Trophoblast cell (in vitro differentiated cells and primary cell): Measurements from ENCODE around the gene PSME3IP1.
A peak's percentile ranks its signal among the peaks of the same experiment; 100 is the strongest.

Experiments
- DNase-seq, 2 donors: peaks; one replicate each; pipeline ENCODE4 v3.0.0-alpha.2; 2016
- H2AFZ ChIP-seq: 2 replicates; pipeline ENCODE4 v1.6.1; 2013; ENCODE audit warnings: low read length, moderate library complexity, mild to moderate bottlenecking; ENCODE audit not compliant: insufficient read depth, poor library complexity
- H2AK5ac ChIP-seq: 2 replicates; pipeline ENCODE4 v1.6.1; 2013; ENCODE audit warnings: mild to moderate bottlenecking, low read length
- H2BK120ac ChIP-seq: 2 replicates; pipeline ENCODE4 v1.6.1; 2013; ENCODE audit warnings: low read length, mild to moderate bottlenecking, moderate library complexity; ENCODE audit not compliant: insufficient read depth, poor library complexity
- H2BK12ac ChIP-seq: 2 replicates; pipeline ENCODE4 v1.6.1; 2013; ENCODE audit warnings: mild to moderate bottlenecking, low read length, moderate library complexity
- H2BK5ac ChIP-seq: 2 replicates; pipeline ENCODE4 v1.6.1; 2013; ENCODE audit warnings: low read length, low read depth, moderate library complexity, mild to moderate bottlenecking; ENCODE audit not compliant: poor library complexity
- H3K14ac ChIP-seq: 2 replicates; pipeline ENCODE4 v1.6.1; 2013; ENCODE audit warnings: mild to moderate bottlenecking, low read length
- H3K18ac ChIP-seq: 2 replicates; pipeline ENCODE4 v1.6.1; 2013; ENCODE audit warnings: mild to moderate bottlenecking, low read length
- H3K23ac ChIP-seq: 2 replicates; pipeline ENCODE4 v1.6.1; 2013; ENCODE audit warnings: low read length
- H3K27ac ChIP-seq: 2 replicates; pipeline ENCODE4 v1.5.1; 2013; ENCODE audit warnings: low read depth, mild to moderate bottlenecking, inconsistent platforms, low read length, moderate library complexity
- H3K27me3 ChIP-seq: 2 replicates; pipeline ENCODE4 v1.6.1; 2013; ENCODE audit warnings: inconsistent platforms, mild to moderate bottlenecking, low read length, moderate library complexity; ENCODE audit not compliant: insufficient read depth
- H3K36me3 ChIP-seq, 2 experiments: 1 replicate in 1 of 2; 2 replicates in 1 of 2; pipeline ENCODE4 v1.6.1; 2013; ENCODE audit warnings: low read length in 2 of 2, mild to moderate bottlenecking in 2 of 2, moderate library complexity in 1 of 2; ENCODE audit not compliant: insufficient read depth in 2 of 2, control insufficient read depth in 1 of 2
- H3K4ac ChIP-seq: 2 replicates; pipeline ENCODE4 v1.6.1; 2013; ENCODE audit warnings: low read depth, mild to moderate bottlenecking, low read length, moderate library complexity
- H3K4me1 ChIP-seq, 2 experiments: 1 replicate in 1 of 2; 2 replicates in 1 of 2; pipeline ENCODE4 v1.6.1; 2013; ENCODE audit warnings: low read length in 2 of 2, mild to moderate bottlenecking in 2 of 2, moderate library complexity in 1 of 2; ENCODE audit not compliant: insufficient read depth in 2 of 2, control insufficient read depth in 1 of 2
- H3K4me2 ChIP-seq: 2 replicates; pipeline ENCODE4 v1.6.1; 2013; ENCODE audit warnings: inconsistent platforms, mild to moderate bottlenecking, low read length, moderate library complexity
- H3K4me3 ChIP-seq: 2 replicates; pipeline ENCODE4 v1.5.1; 2013; ENCODE audit warnings: mild to moderate bottlenecking, low read depth, low read length, inconsistent platforms
- H3K79me1 ChIP-seq: one replicate; pipeline ENCODE4 v1.6.1; 2013; ENCODE audit warnings: low read length
- H3K79me2 ChIP-seq: 2 replicates; pipeline ENCODE4 v1.6.1; 2013; ENCODE audit warnings: low read length, mild to moderate bottlenecking; ENCODE audit not compliant: control insufficient read depth, insufficient read depth, poor library complexity
- H3K9ac ChIP-seq: 2 replicates; pipeline ENCODE4 v1.6.1; 2013; ENCODE audit warnings: mild to moderate bottlenecking, low read length
- H3K9me3 ChIP-seq: 2 replicates; pipeline ENCODE4 v1.6.1; 2013; ENCODE audit warnings: low read depth, mild to moderate bottlenecking, control low read depth, inconsistent platforms, low read length; ENCODE audit not compliant: insufficient read depth
- H4K12ac ChIP-seq: 2 replicates; pipeline ENCODE4 v1.6.1; 2013; ENCODE audit warnings: low read depth, mild to moderate bottlenecking, low read length, moderate library complexity
- H4K8ac ChIP-seq: 2 replicates; pipeline ENCODE4 v1.6.1; 2013; ENCODE audit warnings: low read depth, mild to moderate bottlenecking, low read length, moderate library complexity
- H4K91ac ChIP-seq: one replicate; pipeline ENCODE4 v1.6.1; 2013; ENCODE audit warnings: low read depth, mild to moderate bottlenecking, low read length, moderate library complexity
- WGBS: extraction: QIAGEN DNeasy Blood & Tissue Kit; methylation state at CpG from one replicate; pipeline ENCODE4 v1.1.7; 2013; ENCODE audit warnings: missing lambda C conversion rate; ENCODE audit not compliant: insufficient read length, insufficient coverage; ENCODE audit errors: extremely low coverage; 5-methylcytosine and 5-hydroxymethylcytosine counted together

The PSME3IP1 gene

GRCh38 chr16:57196286-57196685, 10.4 kb upstream of the PSME3IP1 start:
- H3K4me1 ChIP-seq, result peaks cover 3 to 10% of the 10 kb centered on the region in 2 experiments
- no peak overlapping the region for H2BK12ac ChIP-seq
- peaks cover 1% of the 10 kb centered on the region for H3K79me2 ChIP-seq
- H3K9ac ChIP-seq, result no peak overlapping the region
- H3K4me3 ChIP-seq, result no peak overlapping the region
- no peaks in the 10 kb centered on the region for H3K36me3 ChIP-seq
- H2BK120ac ChIP-seq, result no peak overlapping the region
- peak overlapping the region; percentile 37 for H3K14ac ChIP-seq
- H2AK5ac ChIP-seq, result no peak overlapping the region
- no CpG with 5 or more reads among the region's 4 CpGs for WGBS
- H3K23ac ChIP-seq, result no peak overlapping the region
- H2BK5ac ChIP-seq, result peak overlapping the region; percentile 56
- H3K4me2 ChIP-seq, result no peak overlapping the region
- no peak for DNase-seq
- no peak overlapping the region for H4K12ac ChIP-seq
- H3K27me3 ChIP-seq, result no peaks in the 10 kb centered on the region
- H3K9me3 ChIP-seq, result no peaks in the 10 kb centered on the region
- no peak overlapping the region for H3K27ac ChIP-seq
- H2AFZ ChIP-seq, result no peak overlapping the region
- peak overlapping the region; percentile 38 for H4K8ac ChIP-seq
- no peak overlapping the region for H4K91ac ChIP-seq
- peaks cover 6% of the 10 kb centered on the region for H3K79me1 ChIP-seq
- H3K18ac ChIP-seq, result peak overlapping the region; percentile 65
- H3K4ac ChIP-seq, result peak overlapping the region; percentile 86

GRCh38 chr16:57194512-57194911, 8.7 kb upstream of the PSME3IP1 start:
- no peak overlapping the region for H3K4ac ChIP-seq
- no peak overlapping the region for H3K4me3 ChIP-seq
- peaks cover 5 to 10% of the 10 kb centered on the region in 2 experiments for H3K4me1 ChIP-seq
- no peak overlapping the region for H3K23ac ChIP-seq
- H3K79me1 ChIP-seq, result peaks cover 6% of the 10 kb centered on the region
- H3K4me2 ChIP-seq, result no peak overlapping the region
- H4K8ac ChIP-seq, result no peak overlapping the region
- no peak overlapping the region for H2BK12ac ChIP-seq
- H4K91ac ChIP-seq, result no peak overlapping the region
- H4K12ac ChIP-seq, result no peak overlapping the region
- H3K9ac ChIP-seq, result no peak overlapping the region
- no peak overlapping the region for H2AK5ac ChIP-seq
- H3K36me3 ChIP-seq, result peaks cover 2 to 4% of the 10 kb centered on the region in 2 experiments
- no peak overlapping the region for H3K27ac ChIP-seq
- H3K9me3 ChIP-seq, result no peaks in the 10 kb centered on the region
- no peak overlapping the region for H3K14ac ChIP-seq
- H3K79me2 ChIP-seq, result peaks cover 5% of the 10 kb centered on the region
- H3K27me3 ChIP-seq, result no peaks in the 10 kb centered on the region
- DNase-seq, result peak; percentile 50 to 88
- H2BK5ac ChIP-seq, result no peak overlapping the region
- no peak overlapping the region for H2AFZ ChIP-seq
- no peak overlapping the region for H3K18ac ChIP-seq
- no peak overlapping the region for H2BK120ac ChIP-seq

DNA sequence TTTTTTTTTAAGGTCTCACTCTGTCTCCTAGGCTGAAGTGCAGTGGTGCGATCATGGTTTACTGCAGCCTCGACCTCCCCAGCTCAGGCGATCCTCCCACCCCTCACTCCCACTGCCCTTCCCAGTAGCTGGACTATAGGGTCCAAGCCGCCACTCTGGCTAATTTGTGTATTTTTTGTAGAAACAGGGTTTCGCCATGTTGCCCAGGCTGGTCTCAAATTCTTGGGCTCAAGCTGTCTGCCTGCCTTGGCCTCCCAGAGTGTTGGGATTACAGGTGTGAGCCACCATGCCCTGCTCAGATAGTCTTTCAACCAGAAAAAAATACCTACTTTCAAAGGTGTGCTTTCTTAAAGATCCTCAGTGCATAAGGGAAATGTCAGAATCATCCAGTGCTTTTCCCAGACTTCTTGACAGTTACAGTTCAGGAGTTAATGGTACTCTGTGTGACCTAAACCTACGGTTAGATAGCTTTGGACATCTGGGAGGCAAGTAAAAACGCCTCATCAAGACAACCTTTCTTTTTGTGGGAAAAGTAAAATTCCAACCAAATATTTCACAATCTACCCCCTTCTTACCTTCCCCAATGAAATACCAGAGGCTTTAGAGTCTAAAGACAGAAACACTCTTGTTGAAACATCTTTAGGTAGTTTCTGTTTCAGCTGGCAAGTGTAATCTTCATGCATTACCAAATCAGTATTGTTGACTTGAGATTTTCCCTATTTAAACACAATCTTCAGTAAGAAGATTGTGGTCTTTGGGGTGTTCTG, 7.1 kb upstream of the PSME3IP1 start:
- no peak overlapping the region for H2AK5ac ChIP-seq
- H3K4me1 ChIP-seq, result peaks cover 5 to 10% of the 10 kb centered on the region in 2 experiments
- no peak overlapping the region for H3K14ac ChIP-seq
- H3K27me3 ChIP-seq, result no peaks in the 10 kb centered on the region
- no peak overlapping the region for H4K91ac ChIP-seq
- H3K79me2 ChIP-seq, result peaks cover 5% of the 10 kb centered on the region
- H2BK120ac ChIP-seq, result no peak overlapping the region
- H3K18ac ChIP-seq, result no peak overlapping the region
- H4K12ac ChIP-seq, result no peak overlapping the region
- DNase-seq, result peak in 1 of 2 donors; percentile 63
- no peak overlapping the region for H3K9ac ChIP-seq
- no peak overlapping the region for H2AFZ ChIP-seq
- no peak overlapping the region for H2BK12ac ChIP-seq
- H3K36me3 ChIP-seq, result peaks cover 3 to 5% of the 10 kb centered on the region in 2 experiments
- no peak overlapping the region for H4K8ac ChIP-seq
- H3K4me3 ChIP-seq, result no peak overlapping the region
- peak overlapping the region; percentile 56 for H3K27ac ChIP-seq
- no peaks in the 10 kb centered on the region for H3K9me3 ChIP-seq
- no peak overlapping the region for H2BK5ac ChIP-seq
- peaks cover 6% of the 10 kb centered on the region for H3K79me1 ChIP-seq
- no peak overlapping the region for H3K23ac ChIP-seq
- no CpG with 5 or more reads among the region's 7 CpGs for WGBS
- H3K4ac ChIP-seq, result no peak overlapping the region
- no peak overlapping the region for H3K4me2 ChIP-seq

GRCh38 chr16:57192146-57192545, 6.3 kb upstream of the PSME3IP1 start:
- WGBS, result no CpG with 5 or more reads among the region's 3 CpGs
- Histone ChIP-seq H3K4me3 (no peak overlapping the region), H3K79me1 (peaks cover 7% of the 10 kb centered on the region), H2AK5ac (no peak overlapping the region), H2BK5ac (no peak overlapping the region), H3K18ac (no peak overlapping the region), H3K27me3 (no peaks in the 10 kb centered on the region), H3K79me2 (peaks cover 6% of the 10 kb centered on the region), H4K91ac (no peak overlapping the region), H3K27ac (no peak overlapping the region), H3K36me3 (peaks cover 3 to 5% of the 10 kb centered on the region in 2 experiments), H4K12ac (no peak overlapping the region), H3K9me3 (no peaks in the 10 kb centered on the region), H3K9ac (no peak overlapping the region), H3K23ac (no peak overlapping the region), H2BK120ac (no peak overlapping the region), H2BK12ac (no peak overlapping the region), H3K4me1 (peaks cover 5 to 10% of the 10 kb centered on the region in 2 experiments), H4K8ac (no peak overlapping the region), H3K14ac (no peak overlapping the region), H3K4me2 (no peak overlapping the region), H2AFZ (no peak overlapping the region), H3K4ac (no peak overlapping the region)
- DNase-seq, result no peak
